H1 (cell line): ENCODE results near the gene GAS2. TPM values are rescaled to one million over a fixed set of nuclear protein-coding genes. Genes with fewer than 3 reads are reported as not detected.

Source experiments
- CTCF ChIA-PET: fragments of 300-600 bp; sonication (Branson Sonifier 250); formaldehyde crosslinking; loops from one replicate; lab custom pipeline; 2021; ENCODE audit not compliant: partially characterized antibody; lab: Charles Lee
- POLR2A ChIA-PET: fragments of 300-600 bp; sonication (Branson Sonifier 250); formaldehyde crosslinking; loops from one replicate; lab custom pipeline; 2021; ENCODE audit warnings: inconsistent platforms; ENCODE audit not compliant: partially characterized antibody; lab: Charles Lee
- DNase-seq, 2 experiments: peaks; one replicate each; pipeline versions ENCODE4 v3.0.0 to v3.0.0-alpha.2; 2010 to 2022; ENCODE audit warnings: low spot score in 2 of 2, low read depth in 1 of 2, mixed read lengths in 1 of 2
- FAIRE-seq: peaks from 2 replicates; lab custom pipeline; 2011; peaks lifted over from hg19 to GRCh38; lab: Jason Lieb, UNC
- H2AFZ ChIP-seq: 2 replicates; pipeline ENCODE4 v1.8.1; 2012; ENCODE audit warnings: low read length, inconsistent platforms
- H2AK5ac ChIP-seq: 2 replicates; pipeline ENCODE4 v1.6.1; 2013; ENCODE audit warnings: low read depth, low read length
- H2BK120ac ChIP-seq: replicated peaks from 2 replicates; pipeline ENCODE3; 2013; ENCODE audit warnings: low read depth, low read length, inconsistent platforms
- H2BK12ac ChIP-seq: 2 replicates; pipeline ENCODE4 v1.6.1; 2013; ENCODE audit warnings: low read depth, low read length
- H2BK15ac ChIP-seq: 2 replicates; pipeline ENCODE4 v1.6.1; 2013; ENCODE audit warnings: low read length
- H2BK20ac ChIP-seq: 2 replicates; pipeline ENCODE4 v1.6.1; 2013; ENCODE audit warnings: low read length
- H2BK5ac ChIP-seq: 2 replicates; pipeline ENCODE4 v1.6.1; 2013; ENCODE audit warnings: low read depth, low read length
- H3K14ac ChIP-seq: 2 replicates; pipeline ENCODE4 v1.6.1; 2013; ENCODE audit warnings: inconsistent platforms; ENCODE audit not compliant: insufficient read length
- H3K18ac ChIP-seq: 2 replicates; pipeline ENCODE4 v1.6.1; 2013; ENCODE audit warnings: low read length; ENCODE audit errors: extremely low read depth
- H3K23ac ChIP-seq: 2 replicates; pipeline ENCODE4 v1.6.1; 2013; ENCODE audit warnings: inconsistent platforms; ENCODE audit not compliant: insufficient read length
- H3K23me2 ChIP-seq: 2 replicates; pipeline ENCODE4 v1.6.1; 2013; ENCODE audit warnings: low read depth, low read length
- H3K27ac ChIP-seq: 2 replicates; pipeline ENCODE4 v1.6.1; 2011; ENCODE audit warnings: low read depth, low read length, inconsistent platforms
- H3K27me3 ChIP-seq, 4 experiments: replicated peaks in 1 of 4; 1 replicate in 1 of 4; 2 replicates in 3 of 4; pipeline versions ENCODE4 v1.6.1 to v1.8.1; 2011 to 2013; ENCODE audit warnings: low read length in 3 of 4, mild to moderate bottlenecking in 3 of 4, inconsistent platforms in 2 of 4, mixed read lengths in 2 of 4, moderate library complexity in 1 of 4; ENCODE audit not compliant: control insufficient read depth in 3 of 4, insufficient read depth in 3 of 4; ENCODE audit errors: extremely low read depth in 1 of 4
- H3K36me3 ChIP-seq, 4 experiments: 2 replicates each; pipeline versions ENCODE4 v1.6.1 to v1.8.1; 2011 to 2013; ENCODE audit warnings: mild to moderate bottlenecking in 4 of 4, low read length in 3 of 4, moderate library complexity in 2 of 4, control low read depth in 1 of 4, inconsistent platforms in 1 of 4; ENCODE audit not compliant: insufficient read depth in 4 of 4, control insufficient read depth in 2 of 4
- H3K4ac ChIP-seq: replicated peaks from 2 replicates; pipeline ENCODE3; 2013; ENCODE audit warnings: low read length, low read depth, mixed read lengths, inconsistent platforms; ENCODE audit not compliant: insufficient read length
- H3K4me1 ChIP-seq, 4 experiments: replicated peaks in 1 of 4; 1 replicate in 1 of 4; 2 replicates in 3 of 4; pipeline versions ENCODE4 v1.6.1 to v1.8.1; 2011 to 2013; ENCODE audit warnings: low read length in 3 of 4, inconsistent platforms in 2 of 4, mixed read lengths in 1 of 4; ENCODE audit not compliant: insufficient read depth in 4 of 4, control insufficient read depth in 3 of 4
- H3K4me2 ChIP-seq, 2 experiments: 2 replicates each; pipeline versions ENCODE4 v1.6.1 to v1.8.1; 2011 to 2013; ENCODE audit warnings: low read depth in 2 of 2, low read length in 2 of 2, control low read depth in 1 of 2, inconsistent platforms in 1 of 2, mild to moderate bottlenecking in 1 of 2; ENCODE audit not compliant: insufficient read depth in 1 of 2
- H3K4me3 ChIP-seq, 4 experiments: fragments of 200-600, 300-600 bp in 1 of 4; sonication (generic), shearing (Covaris generic), sonication (Bioruptor Twin) in 1 of 4; 2 replicates each; pipeline versions ENCODE4 v1.5.1 to v1.8.1; 2011 to 2016; ENCODE audit warnings: low read length in 4 of 4, low read depth in 3 of 4, control low read depth in 2 of 4, inconsistent platforms in 2 of 4, mild to moderate bottlenecking in 2 of 4, mixed read lengths in 1 of 4, moderate library complexity in 1 of 4; ENCODE audit not compliant: insufficient read depth in 2 of 4; ENCODE audit errors: extremely low read depth in 1 of 4
- H3K56ac ChIP-seq: replicated peaks from 2 replicates; pipeline ENCODE3; 2013; ENCODE audit warnings: low read depth, mild to moderate bottlenecking, mixed read lengths, low read length, inconsistent platforms; ENCODE audit not compliant: insufficient read length
- H3K79me1 ChIP-seq: 2 replicates; pipeline ENCODE4 v1.6.1; 2013; ENCODE audit warnings: low read depth, low read length, control low read depth
- H3K79me2 ChIP-seq, 2 experiments: 2 replicates each; pipeline versions ENCODE4 v1.6.1 to v1.8.1; 2012 to 2013; ENCODE audit warnings: low read length in 2 of 2, mild to moderate bottlenecking in 2 of 2, inconsistent platforms in 1 of 2; ENCODE audit not compliant: insufficient read depth in 2 of 2, control insufficient read depth in 1 of 2
- H3K9ac ChIP-seq, 4 experiments: replicated peaks in 1 of 4; 1 replicate in 1 of 4; 2 replicates in 3 of 4; pipeline versions ENCODE4 v1.6.1 to v1.8.1; 2011 to 2013; ENCODE audit warnings: low read depth in 3 of 4, low read length in 3 of 4, control low read depth in 2 of 4, mild to moderate bottlenecking in 2 of 4, moderate library complexity in 2 of 4, inconsistent platforms in 1 of 4; ENCODE audit errors: extremely low read depth in 1 of 4
- H3K9me3 ChIP-seq, 2 experiments: 2 replicates each; pipeline versions ENCODE4 v1.6.1 to v1.8.1; 2012 to 2013; ENCODE audit warnings: mild to moderate bottlenecking in 2 of 2, moderate library complexity in 2 of 2, control low read depth in 1 of 2, inconsistent platforms in 1 of 2, low read depth in 1 of 2, low read length in 1 of 2, mixed read lengths in 1 of 2; ENCODE audit not compliant: insufficient read depth in 2 of 2
- H4K20me1 ChIP-seq, 2 experiments: replicated peaks in 1 of 2; 2 replicates each; pipeline versions ENCODE3 to v1.8.1; 2011 to 2013; ENCODE audit warnings: inconsistent platforms in 2 of 2, low read length in 2 of 2, mild to moderate bottlenecking in 1 of 2; ENCODE audit not compliant: insufficient read depth in 2 of 2, control insufficient read depth in 1 of 2
- H4K5ac ChIP-seq: 2 replicates; pipeline ENCODE4 v1.6.1; 2013; ENCODE audit warnings: low read length, low read depth, mixed read lengths, inconsistent platforms; ENCODE audit not compliant: insufficient read length
- H4K8ac ChIP-seq: 2 replicates; pipeline ENCODE4 v1.8.0; 2013; ENCODE audit warnings: mild to moderate bottlenecking, moderate library complexity, low read length, inconsistent platforms; ENCODE audit not compliant: insufficient read depth; ENCODE audit errors: extremely low read depth
- H4K91ac ChIP-seq: replicated peaks from 2 replicates; pipeline ENCODE3; 2013; ENCODE audit warnings: low read length, mixed read lengths, inconsistent platforms; ENCODE audit not compliant: insufficient read length
- BCL11A ChIP-seq, 2 experiments: IDR thresholded peaks; one replicate each; pipeline ENCODE4 v1.6.1; 2011; ENCODE audit warnings: low read depth in 2 of 2, low read length in 2 of 2, mild to moderate bottlenecking in 2 of 2
- EZH2 ChIP-seq: fragments of 200-600 bp; sonication (generic); IDR thresholded peaks from 2 replicates; pipeline ENCODE4 v1.7.1; 2012; ENCODE audit warnings: low read depth, mild to moderate bottlenecking, moderate library complexity, low read length, inconsistent platforms; ENCODE audit not compliant: severe bottlenecking
- FOSL1 ChIP-seq: IDR thresholded peaks from 2 replicates; pipeline ENCODE4 v1.6.1; 2011; ENCODE audit warnings: mild to moderate bottlenecking, low read depth, low read length, moderate library complexity; ENCODE audit not compliant: insufficient read depth
- JUN ChIP-seq: IDR thresholded peaks from 2 replicates; pipeline ENCODE4 v1.6.1; 2011; ENCODE audit warnings: low read depth, mild to moderate bottlenecking, improper control_type of control experiment, low read length
- NRF1 ChIP-seq: IDR thresholded peaks from 2 replicates; pipeline ENCODE4 v1.6.1; 2011; ENCODE audit warnings: mild to moderate bottlenecking, low read depth, low read length, improper control_type of control experiment
- PHF8 ChIP-seq: fragments of 200-600 bp; sonication (generic); conservative IDR thresholded peaks from 2 replicates; pipeline ENCODE4 v1.7.1; 2012; ENCODE audit warnings: low read depth, mild to moderate bottlenecking, inconsistent platforms, low read length, moderate library complexity
- POLR2AphosphoS5 ChIP-seq: IDR thresholded peaks from 2 replicates; pipeline ENCODE4 v1.6.1; 2011; ENCODE audit warnings: low read depth, low read length
- SIRT6 ChIP-seq: IDR thresholded peaks from one replicate; pipeline ENCODE4 v1.7.1; 2012; ENCODE audit warnings: low read length, inconsistent platforms
- TAF7 ChIP-seq: optimal IDR thresholded peaks from 2 replicates; pipeline ENCODE3; 2011; ENCODE audit warnings: low read depth, mild to moderate bottlenecking, inconsistent platforms, low read length, moderate library complexity, borderline replicate concordance
- TEAD4 ChIP-seq: IDR thresholded peaks from 2 replicates; pipeline ENCODE4 v1.6.1; 2012; ENCODE audit warnings: low read depth, low read length, inconsistent platforms, mixed read lengths
- ZNF274 ChIP-seq: IDR thresholded peaks from 2 replicates; pipeline ENCODE4 v1.7.0; 2012; ENCODE audit warnings: low read length, borderline replicate concordance; ENCODE audit errors: extremely low read depth
- WGBS, 2 experiments: shearing (Covaris generic) in 1 of 2; methylation state at CpG; one replicate each; pipeline versions ENCODE4 v1.1.6 to v1.1.7; 2013 to 2015; ENCODE audit warnings: low lambda C conversion rate in 2 of 2, mixed read lengths in 2 of 2, inconsistent platforms in 1 of 2, low coverage in 1 of 2, missing lambda C conversion rate in 1 of 2; ENCODE audit not compliant: insufficient replicate concordance in 2 of 2, insufficient coverage in 1 of 2, insufficient read length in 1 of 2; ENCODE audit errors: extremely low coverage in 1 of 2, missing lambda C conversion rate in 1 of 2; 5-methylcytosine and 5-hydroxymethylcytosine counted together
- polyA plus RNA-seq, 7 experiments: library from polyadenylated mRNA; depleted of rRNA in 3 of 7; stranded (reverse) in 5 of 7; unstranded in 2 of 7; fragments of >200 nt in 5 of 7; fragments of 200-250 nt in 2 of 7; gene quantifications; 1 replicate in 5 of 7; 2 replicates in 1 of 7; 4 replicates in 1 of 7; pipeline versions ENCODE4 v1.2.1 to v1.2.3, GENCODE V29; 2011 to 2013; ENCODE audit warnings: missing spikeins in 2 of 7, mixed read lengths in 2 of 7
- total RNA-seq: library from RNA; stranded (reverse); fragmentation: NEBNext Ultra II Directional; extraction: Animal tissue kit (Norgen Biotek cat#: 25700); gene quantifications from 2 replicates; pipeline ENCODE4 v1.2.1, GENCODE V29; 2021

The GAS2 gene
- total and polyA plus RNA-seq, 2 of the 8 experiments (the other 6 are each of a cell fraction or from before 2014, with no cell fraction given) = 0.70 to 1.7 TPM

- H3K79me1 ChIP-seq = no peaks in the 10 kb centered on the region
- DNase-seq (no peak), FAIRE-seq (no peak)
- no peak overlapping the region for H3K4me3 ChIP-seq
- no peaks in the 10 kb centered on the region for H3K36me3 ChIP-seq
- H4K5ac ChIP-seq = no peak overlapping the region
- no peak overlapping the region for H3K18ac ChIP-seq
- no peaks in the 10 kb centered on the region for H3K27me3 ChIP-seq
- H3K4me2 ChIP-seq = no peak overlapping the region
- ChIA-PET CTCF (no interaction called here), POLR2A (no interaction called here)
- H2AK5ac ChIP-seq = no peak overlapping the region
- H3K27ac ChIP-seq = no peak overlapping the region
- no peak overlapping the region for H3K23ac ChIP-seq
- H3K9me3 ChIP-seq = no peaks in the 10 kb centered on the region
- H2BK5ac ChIP-seq = no peak overlapping the region
- no peak overlapping the region for H2BK12ac ChIP-seq
- H4K20me1 ChIP-seq = no peaks in the 10 kb centered on the region
- no peaks in the 10 kb centered on the region for H3K23me2 ChIP-seq
- H3K9ac ChIP-seq = no peak overlapping the region
- no peak overlapping the region for H4K8ac ChIP-seq
- no peak overlapping the region for H2BK20ac ChIP-seq
- H2AFZ ChIP-seq = no peak overlapping the region
- H3K14ac ChIP-seq = no peak overlapping the region
- no peak overlapping the region for H3K4ac ChIP-seq
- no peak overlapping the region for H3K56ac ChIP-seq
- TF ChIP-seq TEAD4 = no peak
- no peak for TF ChIP-seq JUN
- TF ChIP-seq BCL11A (IDR thresholded peaks at IDR 0.05; ENCODE audit: low read depth in 2 of 2, low read length in 2 of 2) = no peak
- no peak for TF ChIP-seq EZH2
- TF ChIP-seq TAF7 = no peak
- TF ChIP-seq PHF8 = no peak
- no peak for TF ChIP-seq NRF1
- TF ChIP-seq ZNF274 = no peak
- no peak for TF ChIP-seq FOSL1
- no peak for TF ChIP-seq SIRT6
- no peak for TF ChIP-seq POLR2AphosphoS5
- H3K4me1 ChIP-seq = no peaks in the 10 kb centered on the region
- no peaks in the 10 kb centered on the region for H3K79me2 ChIP-seq
- H2BK15ac ChIP-seq = no peak overlapping the region
- WGBS, 2 experiments = 87% methylated on average over 6 of the region's 6 CpGs; no CpG with 5 or more reads in 1 of the 2 experiments
- H4K91ac ChIP-seq = no peak overlapping the region
- H2BK120ac ChIP-seq = no peak overlapping the region
Measured at GRCh38 chr11:22859756-22860155, 193.3 kb downstream of the GAS2 start.
